NCI-H1930 (cell line): ENCODE measurements around the gene ZNF337.
"Not testable (repeated sequence)": the region's sequence is repeated elsewhere in the genome, so short reads cannot be mapped to it uniquely, and the experiment has no call there.

ENCODE experiments used
- DNase-seq, 2 experiments: peaks; one replicate each; lab custom pipeline; 2025; lab: John Stamatoyannopoulos, UW

The ZNF337 gene

DNA sequence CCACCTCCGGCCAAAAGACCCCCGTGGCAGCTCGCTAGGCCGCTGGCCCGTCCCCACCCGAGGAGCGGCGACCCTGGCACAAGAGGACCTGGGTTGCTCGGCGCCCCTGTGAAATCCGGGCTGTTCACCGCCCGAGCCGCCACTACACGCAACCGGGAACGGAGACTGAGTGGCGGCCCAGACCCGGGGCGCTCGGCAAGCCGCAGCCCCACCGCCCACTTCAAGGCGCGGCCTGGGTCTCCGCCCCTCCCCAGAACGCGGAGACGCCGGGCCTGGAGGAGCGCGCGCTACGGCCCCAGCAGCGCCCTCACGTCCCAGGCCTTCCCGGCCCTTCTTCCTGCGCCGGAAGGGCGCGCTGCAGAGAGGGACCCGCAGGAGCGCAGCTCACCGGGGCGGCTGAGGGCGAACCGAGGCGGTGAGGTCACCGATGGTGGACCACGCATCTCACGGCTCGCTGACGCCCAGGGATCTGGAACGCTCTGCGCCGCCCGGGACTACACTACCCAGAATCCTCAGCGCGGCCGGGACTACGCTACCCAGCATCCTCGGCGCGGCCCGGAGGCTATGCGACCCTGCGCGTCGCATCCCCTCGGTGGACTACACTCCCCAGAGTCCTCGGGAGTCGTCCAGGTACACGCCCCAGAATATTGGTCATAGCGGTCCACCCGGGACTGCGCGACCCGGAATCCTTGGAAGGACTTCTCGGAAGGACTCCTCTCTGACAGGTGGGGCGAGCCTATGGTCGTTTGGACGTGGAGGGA, at the start of gene ZNF337:
Gene ZNF337, minus strand, starts transcription at position 483 of the 761 bp plus-strand sequence. CDS start 10,436 bp downstream, outside the sequence.
- DNase-seq: peak; percentile 97 to 98

GRCh38 chr20:25745738-25746137, 49.1 kb upstream of the ZNF337 start:
- no peak for DNase-seq

- DNase-seq: no peak
Measured at GRCh38 chr20:25745100-25745499, 48.4 kb upstream of the ZNF337 start.

GRCh38 chr20:25744261-25744660, 47.6 kb upstream of the ZNF337 start:
- no peak for DNase-seq

DNA sequence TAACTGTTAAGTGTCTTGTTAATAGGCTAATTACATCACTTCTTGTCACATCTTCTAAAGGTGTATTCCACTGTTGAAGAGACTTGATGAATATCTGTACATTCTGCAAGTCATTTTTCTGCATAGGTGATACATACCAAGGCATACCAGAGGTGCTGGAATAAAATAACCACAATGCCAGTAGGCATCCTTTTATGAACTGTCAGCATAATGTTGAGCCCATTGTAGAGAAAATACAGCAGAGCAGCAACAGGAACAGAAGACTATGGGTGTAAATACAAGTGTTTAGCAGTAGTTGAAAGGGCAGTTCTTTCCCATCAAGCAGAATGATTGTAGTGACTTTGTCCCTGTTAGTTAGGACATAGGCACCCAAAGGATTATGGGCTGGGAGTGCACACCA, 44.4 kb upstream of the ZNF337 start:
- DNase-seq: no peak

- DNase-seq: no peak
Measured at GRCh38 chr20:25739615-25740320, 43.1 kb upstream of the ZNF337 start.

GRCh38 chr20:25738198-25738597, 41.5 kb upstream of the ZNF337 start:
- no peak for DNase-seq

GRCh38 chr20:25733903-25734302, 37.2 kb upstream of the ZNF337 start:
- no peak for DNase-seq

- DNase-seq: no peak
Measured at GRCh38 chr20:25730862-25731261, 34.2 kb upstream of the ZNF337 start.

GRCh38 chr20:25726357-25726756, 29.7 kb upstream of the ZNF337 start:
- no peak for DNase-seq

DNA sequence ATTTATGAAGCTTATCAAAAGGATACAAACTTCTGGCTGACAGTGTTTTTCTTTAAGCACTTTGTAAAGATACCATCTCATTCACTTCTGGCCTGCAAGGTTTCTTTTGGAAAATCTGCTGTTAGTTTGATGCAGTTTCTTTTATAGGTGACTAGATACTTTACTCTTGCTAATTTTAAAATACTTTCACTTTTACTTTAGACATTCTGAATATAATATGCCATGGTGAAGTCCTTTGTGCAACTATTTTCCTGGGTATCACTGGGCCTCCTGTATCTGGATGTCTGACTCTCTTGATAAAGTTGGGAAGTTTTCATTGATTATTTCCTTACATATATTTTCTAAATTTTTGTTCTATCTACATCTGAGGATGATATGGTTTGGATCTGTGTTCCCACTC, 29.0 kb upstream of the ZNF337 start:
- DNase-seq: no peak

GRCh38 chr20:25723975-25724374, 27.3 kb upstream of the ZNF337 start:
- DNase-seq: no peak

DNA sequence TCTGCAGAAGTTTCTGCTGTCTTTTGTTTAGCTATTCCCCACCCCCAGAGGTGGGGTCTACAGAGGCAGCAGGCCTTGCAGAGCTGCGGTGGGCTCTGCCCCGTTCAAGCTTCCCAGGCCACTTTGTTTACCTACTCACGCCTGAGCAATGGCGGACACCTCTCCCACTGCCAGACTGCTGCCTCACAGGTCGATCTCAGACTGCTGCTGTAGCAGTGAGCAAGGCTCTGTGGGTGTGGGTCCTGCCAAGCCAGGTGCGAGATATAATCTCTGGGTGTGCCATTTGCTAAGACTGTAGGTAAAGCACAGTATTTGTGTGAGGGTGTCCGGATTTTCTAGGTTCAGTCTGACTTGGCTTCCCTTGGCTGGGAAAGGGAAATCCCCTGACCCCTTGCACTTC, 23.6 kb upstream of the ZNF337 start:
- no peak for DNase-seq

GRCh38 chr20:25718896-25719809, 22.5 kb upstream of the ZNF337 start:
- not testable (repeated sequence) for DNase-seq

GRCh38 chr20:25707695-25708094, 11.0 kb upstream of the ZNF337 start:
- no peak for DNase-seq

GRCh38 chr20:25706793-25707192, 10.1 kb upstream of the ZNF337 start:
- no peak for DNase-seq

- no peak for DNase-seq
Measured at GRCh38 chr20:25705830-25706351, 9.2 kb upstream of the ZNF337 start.

- not testable (repeated sequence) for DNase-seq
Measured at GRCh38 chr20:25704303-25704702, 7.7 kb upstream of the ZNF337 start.

DNA sequence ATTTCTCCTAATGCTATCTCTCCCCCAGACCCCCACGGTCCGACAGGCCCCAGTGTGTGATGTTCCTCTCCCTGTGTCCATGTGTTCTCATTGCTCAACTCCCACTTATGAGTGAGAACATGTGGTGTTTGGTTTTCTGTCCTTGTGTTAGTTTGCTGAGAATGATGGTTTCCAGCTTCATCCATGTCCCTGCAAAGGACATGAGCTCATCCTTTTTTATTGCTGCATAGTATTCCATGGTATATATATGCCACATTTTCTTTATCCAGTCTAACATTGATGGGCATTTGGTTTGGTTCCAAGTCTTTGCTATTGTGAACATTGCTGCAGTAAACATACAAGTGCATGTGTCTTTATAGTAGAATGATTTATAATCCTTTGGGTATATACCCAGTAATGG, 4.2 kb upstream of the ZNF337 start:
- not testable (repeated sequence) for DNase-seq

GRCh38 chr20:25699914-25700313, 3.3 kb upstream of the ZNF337 start:
- no peak for DNase-seq

DNA sequence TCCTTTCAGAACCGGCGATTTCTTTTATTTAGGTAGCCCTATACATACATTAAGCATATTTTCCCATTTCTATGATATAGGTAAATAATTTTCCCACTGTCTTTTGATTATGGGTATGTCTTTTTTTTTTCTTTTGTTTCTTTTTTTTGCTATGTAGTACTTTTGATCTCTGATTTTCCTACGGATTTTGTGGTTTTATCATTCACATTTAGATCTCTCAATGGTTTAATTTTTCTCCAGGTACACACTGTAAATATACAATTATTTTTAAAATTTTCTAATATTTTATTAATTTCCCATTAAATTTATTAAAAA, 436 bp upstream of the ZNF337 start:
- DNase-seq: no peak
